ENCODE measurements around the gene FGF22.

- no peak for TF ChIP-seq CTCF (IDR thresholded peaks at IDR 0.05)
- no peak for TF ChIP-seq POLR2A (IDR thresholded peaks at IDR 0.05)
- TF ChIP-seq EP300 (IDR thresholded peaks at IDR 0.05), result no peak
Observed at GRCh38 chr19:590396-590745, 49.3 kb upstream of the FGF22 start.

All from ovary (tissue), 3 donors.